Endothelial cell of umbilical vein (primary cell): ENCODE measurements around the gene GSTA2. TPM values are rescaled to one million over a fixed set of nuclear protein-coding genes. Genes with fewer than 3 reads are reported as not detected.

Source experiments
- BruUV-seq: library from RNA; stranded (reverse); fragments of 400-500 nt; replicated peaks from 2 replicates; lab custom pipeline; 2021; lab: Mats Ljungman, UMichigan
- CTCF ChIA-PET: fragments of 300-600, 350-600 bp; sonication (Branson Sonifier 250); formaldehyde crosslinking; loops from one replicate; lab custom pipeline; 2021; ENCODE audit warnings: antibody characterized with exemption, inconsistent platforms; lab: Charles Lee
- POLR2A ChIA-PET: fragments of 300-600, 350-600 bp; sonication (Branson Sonifier 250); formaldehyde crosslinking; loops from one replicate; lab custom pipeline; 2021; ENCODE audit warnings: antibody characterized with exemption, inconsistent platforms; lab: Charles Lee
- DNase-seq: peaks from one replicate; pipeline ENCODE4 v3.0.0-alpha.2; 2011; ENCODE audit warnings: low read depth, low spot score
- FAIRE-seq: peaks from 2 replicates; lab custom pipeline; 2011; peaks lifted over from hg19 to GRCh38; lab: Jason Lieb, UNC
- H2AFZ ChIP-seq: 2 replicates; pipeline ENCODE4 v1.6.0; 2012; ENCODE audit warnings: low read depth, low read length, control low read depth, inconsistent platforms
- H3K27ac ChIP-seq: 2 replicates; pipeline ENCODE4 v1.5.1; 2011; ENCODE audit warnings: low read depth, mild to moderate bottlenecking, control low read depth, low read length, moderate library complexity; ENCODE audit not compliant: insufficient read depth
- H3K27me3 ChIP-seq, 2 experiments: 2 replicates each; pipeline versions ENCODE4 v1.6.0 to v1.6.1; 2011; ENCODE audit warnings: low read length in 2 of 2, mixed read lengths in 1 of 2; ENCODE audit not compliant: control insufficient read depth in 2 of 2, insufficient read depth in 2 of 2
- H3K36me3 ChIP-seq, 2 experiments: 2 replicates in 1 of 2; 3 replicates in 1 of 2; pipeline ENCODE4 v1.5.1; 2011; ENCODE audit warnings: low read length in 2 of 2, mild to moderate bottlenecking in 1 of 2, moderate library complexity in 1 of 2; ENCODE audit not compliant: control insufficient read depth in 2 of 2, insufficient read depth in 2 of 2; ENCODE audit errors: extremely low read depth in 1 of 2
- H3K4me1 ChIP-seq: 3 replicates; pipeline ENCODE4 v1.5.1; 2011; ENCODE audit warnings: mild to moderate bottlenecking, low read length; ENCODE audit not compliant: control insufficient read depth, insufficient read depth; ENCODE audit errors: extremely low read depth
- H3K4me2 ChIP-seq: 2 replicates; pipeline ENCODE4 v1.6.1; 2011; ENCODE audit warnings: low read length, control low read depth, mixed read lengths; ENCODE audit not compliant: insufficient read depth
- H3K4me3 ChIP-seq, 3 experiments: fragments of 200-600 bp in 1 of 3; sonication (generic), shearing (Covaris generic) in 1 of 3; replicated peaks in 1 of 3; 2 replicates each; pipeline ENCODE4 v1.5.1; 2011 to 2016; ENCODE audit warnings: control low read depth in 3 of 3, low read length in 3 of 3, mild to moderate bottlenecking in 2 of 3, inconsistent platforms in 1 of 3, low read depth in 1 of 3, moderate library complexity in 1 of 3; ENCODE audit not compliant: insufficient read depth in 1 of 3
- H3K79me2 ChIP-seq: 2 replicates; pipeline ENCODE4 v1.6.0; 2012; ENCODE audit warnings: low read length, inconsistent platforms; ENCODE audit not compliant: control insufficient read depth, insufficient read depth
- H3K9ac ChIP-seq: replicated peaks from 2 replicates; pipeline ENCODE3; 2011; ENCODE audit warnings: low read length, control low read depth; ENCODE audit not compliant: insufficient read depth; ENCODE audit errors: extremely low read depth
- H3K9me1 ChIP-seq: replicated peaks from 3 replicates; pipeline ENCODE4 v1.6.0; 2011; ENCODE audit warnings: mild to moderate bottlenecking, low read length; ENCODE audit not compliant: control insufficient read depth, insufficient read depth; ENCODE audit errors: extremely low read depth
- H3K9me3 ChIP-seq: replicated peaks from 2 replicates; pipeline ENCODE4 v1.5.1; 2012; ENCODE audit warnings: low read length, inconsistent platforms; ENCODE audit not compliant: control insufficient read depth, insufficient read depth
- H4K20me1 ChIP-seq: replicated peaks from 2 replicates; pipeline ENCODE3; 2011; ENCODE audit warnings: mild to moderate bottlenecking, low read length; ENCODE audit not compliant: control insufficient read depth, insufficient read depth; ENCODE audit errors: extremely low read depth
- CTCF ChIP-seq, 2 donors: IDR thresholded peaks; 1 replicate in 1 of 2; 2 replicates in 1 of 2; pipeline ENCODE4 v1.5.1; 2011; ENCODE audit warnings: low read length in 2 of 2, mild to moderate bottlenecking in 2 of 2, moderate library complexity in 2 of 2, control low read depth in 1 of 2, inconsistent platforms in 1 of 2, low read depth in 1 of 2; ENCODE audit not compliant: insufficient read depth in 1 of 2; ENCODE audit errors: extremely low read depth in 1 of 2
- FOS ChIP-seq: IDR thresholded peaks from 2 replicates; pipeline ENCODE4 v1.6.1; 2011; ENCODE audit warnings: mild to moderate bottlenecking, low read length, moderate library complexity, borderline replicate concordance; ENCODE audit not compliant: insufficient read depth
- MAX ChIP-seq: IDR thresholded peaks from 2 replicates; pipeline ENCODE4 v1.6.1; 2011; ENCODE audit not compliant: insufficient read depth, insufficient read length
- POLR2A ChIP-seq: IDR thresholded peaks from 2 replicates; pipeline ENCODE4 v1.6.1; 2012; ENCODE audit warnings: low read depth, mild to moderate bottlenecking, control low read depth, low read length
- dilution Hi-C: fragments of 300-500 bp; cut with MboI; formaldehyde crosslinking; loops from one replicate; pipeline ENCODE4 v1.15.0; 2019; ENCODE audit warnings: low sequenced_read_pairs; ENCODE audit not compliant: extremely low pct_ligation_motif_present
- intact Hi-C: fragments of 100-400 bp; cut with micrococcal nuclease; formaldehyde crosslinking; loops from one replicate; pipeline ENCODE4 v1.10.0; 2022
- polyA plus RNA-seq, 4 experiments: library from polyadenylated mRNA; depleted of rRNA in 3 of 4; stranded (reverse) in 3 of 4; unstranded in 1 of 4; fragments of >200 nt; gene quantifications; 2 replicates each; pipeline versions ENCODE4 v1.2.1 to v1.2.3, GENCODE V29; 2011 to 2012; ENCODE audit warnings: missing spikeins in 1 of 4
- total RNA-seq: library from RNA; stranded (reverse); gene quantifications from 2 replicates; pipeline ENCODE4 v1.2.3, GENCODE V29; 2021

Gene GSTA2
- total and polyA plus RNA-seq, 2 donors (not counting 3 experiments of a cell fraction or from before 2014, with no cell fraction given): not detected

- TF ChIP-seq FOS (no peak), MAX (no peak), CTCF (IDR thresholded peaks at IDR 0.05; ENCODE audit: extremely low read depth in 1 of 2, insufficient read depth in 1 of 2, low read depth in 1 of 2, low read length in 2 of 2) (no peak), POLR2A (no peak)
- H3K27me3 ChIP-seq: peaks cover 0 to 2% of the 10 kb centered on the region in 2 experiments
- no TSS peak for BruUV-seq
- H3K27ac ChIP-seq: no peak overlapping the region
- DNase-seq (no peak), FAIRE-seq (no peak)
- POLR2A ChIA-PET: no interaction called here
- no peak overlapping the region for H3K4me2 ChIP-seq
- H2AFZ ChIP-seq: no peak overlapping the region
- no peaks in the 10 kb centered on the region for H3K9me1 ChIP-seq
- dilution Hi-C loops (no loop called here), intact Hi-C loops (no loop called here)
- CTCF ChIA-PET: interaction anchor here (1.0 kb wide), 1 partner anchor 10 kb away, joined by 3 read pairs; no protein-coding TSS in a partner anchor
- H3K9ac ChIP-seq: no peak overlapping the region
- H4K20me1 ChIP-seq: no peaks in the 10 kb centered on the region
- no peaks in the 10 kb centered on the region for H3K4me1 ChIP-seq
- no peaks in the 10 kb centered on the region for H3K9me3 ChIP-seq
- no peaks in the 10 kb centered on the region for H3K36me3 ChIP-seq
- H3K79me2 ChIP-seq: no peaks in the 10 kb centered on the region
- H3K4me3 ChIP-seq: no peak overlapping the region
Observed at GRCh38 chr6:52727908-52728307, 35.4 kb downstream of the GSTA2 start.
